ENCODE measurements around the gene RYK. TPM values are rescaled to one million over a fixed set of nuclear protein-coding genes. Genes with fewer than 3 reads are reported as not detected.

Gene RYK
- polyA plus RNA-seq, 2 of the 4 experiments (the other 2 are of a cell fraction) = 28.4 to 41.9 TPM

DNA sequence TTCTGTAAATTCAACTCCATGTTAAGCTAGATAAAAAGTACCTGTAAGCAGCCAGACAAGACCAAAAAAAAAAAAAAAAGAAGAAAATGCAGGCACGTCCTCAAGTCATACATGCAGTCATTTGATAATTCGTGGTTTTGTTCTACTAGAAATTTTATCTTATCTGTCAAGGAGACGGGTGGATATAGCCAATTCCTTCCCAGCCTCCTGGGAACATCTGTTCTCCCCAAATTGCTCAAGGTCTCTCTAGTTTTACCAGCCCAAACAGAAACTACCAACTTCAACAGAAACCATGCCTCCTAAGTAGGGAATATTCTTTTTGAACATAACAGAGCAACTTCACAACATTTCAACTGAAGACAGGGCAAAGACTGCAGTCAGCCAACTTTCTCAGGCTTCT is 19.5 kb downstream of the RYK start:
- H3K4me3 ChIP-seq = no peak overlapping the region
- 82% methylated on average over 3 of the region's 3 CpGs for WGBS (ENCODE audit: missing lambda C conversion rate)
- DNase-seq (ENCODE audit: low read depth in 1 of 2, low spot score in 1 of 2) (no peak), ATAC-seq (no peak), FAIRE-seq (no peak)
- no peak overlapping the region for H3K27ac ChIP-seq
- H3K4me1 ChIP-seq = peaks cover 9% of the 10 kb centered on the region; the same call in 2 of the 3 replicates
- ChIA-PET POLR2A (no interaction called here), CTCF (interaction anchor here (0.6 to 1.7 kb wide), 3 partner anchors 19 to 254 kb away, joined by 3 to 9 read pairs (median 3); no protein-coding TSS in a partner anchor)
- TF ChIP-seq GATA3 (IDR thresholded peaks at IDR 0.05; ENCODE audit: borderline replicate concordance) (no peak), ZC3H11A (IDR thresholded peaks at IDR 0.05) (no peak), TP53 (CRISPR knock-in tag; IDR thresholded peaks at IDR 0.05) (no peak), NFE2L2 (conservative IDR thresholded peaks at IDR 0.05; ENCODE audit: low read length) (no peak), ELK1 (IDR thresholded peaks at IDR 0.05; ENCODE audit: low read depth, low read length) (no peak), EP300 (IDR thresholded peaks at IDR 0.05) (no peak), CBX8 (IDR thresholded peaks at IDR 0.05) (no peak), RARB (CRISPR knock-in tag; IDR thresholded peaks at IDR 0.05) (no peak)
- TF ChIP-seq, protein P1, sequence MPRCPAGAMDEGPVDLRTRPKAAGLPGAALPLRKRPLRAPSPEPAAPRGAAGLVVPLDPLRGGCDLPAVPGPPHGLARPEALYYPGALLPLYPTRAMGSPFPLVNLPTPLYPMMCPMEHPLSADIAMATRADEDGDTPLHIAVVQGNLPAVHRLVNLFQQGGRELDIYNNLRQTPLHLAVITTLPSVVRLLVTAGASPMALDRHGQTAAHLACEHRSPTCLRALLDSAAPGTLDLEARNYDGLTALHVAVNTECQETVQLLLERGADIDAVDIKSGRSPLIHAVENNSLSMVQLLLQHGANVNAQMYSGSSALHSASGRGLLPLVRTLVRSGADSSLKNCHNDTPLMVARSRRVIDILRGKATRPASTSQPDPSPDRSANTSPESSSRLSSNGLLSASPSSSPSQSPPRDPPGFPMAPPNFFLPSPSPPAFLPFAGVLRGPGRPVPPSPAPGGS (IDR thresholded peaks at IDR 0.05) = no peak
- H3K4me2 ChIP-seq = no peak overlapping the region
- H3K9me3 ChIP-seq = 0 out of 3 replicates have a peak, but pooled peaks cover 2% of the 10 kb centered on the region

GRCh38 chr3:134229038-134229437 is 21.6 kb downstream of the RYK start:
- Histone ChIP-seq H3K4me3 (no peak overlapping the region), H3K9me3 (0 out of 3 replicates have a peak, but pooled peaks cover 2% of the 10 kb centered on the region), H3K4me2 (no peak overlapping the region), H3K4me1 (peaks cover 9% of the 10 kb centered on the region; the same call in 2 of the 3 replicates), H3K27ac (no peak overlapping the region)
- POLR2A ChIA-PET = no interaction called here
- TF ChIP-seq, protein P2, sequence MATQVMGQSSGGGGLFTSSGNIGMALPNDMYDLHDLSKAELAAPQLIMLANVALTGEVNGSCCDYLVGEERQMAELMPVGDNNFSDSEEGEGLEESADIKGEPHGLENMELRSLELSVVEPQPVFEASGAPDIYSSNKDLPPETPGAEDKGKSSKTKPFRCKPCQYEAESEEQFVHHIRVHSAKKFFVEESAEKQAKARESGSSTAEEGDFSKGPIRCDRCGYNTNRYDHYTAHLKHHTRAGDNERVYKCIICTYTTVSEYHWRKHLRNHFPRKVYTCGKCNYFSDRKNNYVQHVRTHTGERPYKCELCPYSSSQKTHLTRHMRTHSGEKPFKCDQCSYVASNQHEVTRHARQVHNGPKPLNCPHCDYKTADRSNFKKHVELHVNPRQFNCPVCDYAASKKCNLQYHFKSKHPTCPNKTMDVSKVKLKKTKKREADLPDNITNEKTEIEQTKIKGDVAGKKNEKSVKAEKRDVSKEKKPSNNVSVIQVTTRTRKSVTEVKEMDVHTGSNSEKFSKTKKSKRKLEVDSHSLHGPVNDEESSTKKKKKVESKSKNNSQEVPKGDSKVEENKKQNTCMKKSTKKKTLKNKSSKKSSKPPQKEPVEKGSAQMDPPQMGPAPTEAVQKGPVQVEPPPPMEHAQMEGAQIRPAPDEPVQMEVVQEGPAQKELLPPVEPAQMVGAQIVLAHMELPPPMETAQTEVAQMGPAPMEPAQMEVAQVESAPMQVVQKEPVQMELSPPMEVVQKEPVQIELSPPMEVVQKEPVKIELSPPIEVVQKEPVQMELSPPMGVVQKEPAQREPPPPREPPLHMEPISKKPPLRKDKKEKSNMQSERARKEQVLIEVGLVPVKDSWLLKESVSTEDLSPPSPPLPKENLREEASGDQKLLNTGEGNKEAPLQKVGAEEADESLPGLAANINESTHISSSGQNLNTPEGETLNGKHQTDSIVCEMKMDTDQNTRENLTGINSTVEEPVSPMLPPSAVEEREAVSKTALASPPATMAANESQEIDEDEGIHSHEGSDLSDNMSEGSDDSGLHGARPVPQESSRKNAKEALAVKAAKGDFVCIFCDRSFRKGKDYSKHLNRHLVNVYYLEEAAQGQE (IDR thresholded peaks at IDR 0.05) = no peak
- TF ChIP-seq JUNB (IDR thresholded peaks at IDR 0.05) (no peak), BHLHE40 (IDR thresholded peaks at IDR 0.05; ENCODE audit: low read depth, low read length) (no peak), HOXA7 (CRISPR knock-in tag; IDR thresholded peaks at IDR 0.05) (no peak), HMGXB4 (CRISPR knock-in tag; IDR thresholded peaks at IDR 0.05; ENCODE audit: borderline replicate concordance) (no peak), RFX5 (IDR thresholded peaks at IDR 0.05) (no peak), USF2 (IDR thresholded peaks at IDR 0.05) (no peak), CEBPB (IDR thresholded peaks at IDR 0.05) (no peak), FOSB (CRISPR knock-in tag; IDR thresholded peaks at IDR 0.05) (no peak), MAFK (IDR thresholded peaks at IDR 0.05; ENCODE audit: partially characterized antibody) (no peak), EP300 (IDR thresholded peaks at IDR 0.05) (no peak), TP53 (CRISPR knock-in tag; IDR thresholded peaks at IDR 0.05) (no peak), PHF8 (IDR thresholded peaks at IDR 0.05; ENCODE audit: borderline replicate concordance, low read depth) (no peak), ZC3H11A (IDR thresholded peaks at IDR 0.05) (no peak)
- TF ChIP-seq, protein P3, sequence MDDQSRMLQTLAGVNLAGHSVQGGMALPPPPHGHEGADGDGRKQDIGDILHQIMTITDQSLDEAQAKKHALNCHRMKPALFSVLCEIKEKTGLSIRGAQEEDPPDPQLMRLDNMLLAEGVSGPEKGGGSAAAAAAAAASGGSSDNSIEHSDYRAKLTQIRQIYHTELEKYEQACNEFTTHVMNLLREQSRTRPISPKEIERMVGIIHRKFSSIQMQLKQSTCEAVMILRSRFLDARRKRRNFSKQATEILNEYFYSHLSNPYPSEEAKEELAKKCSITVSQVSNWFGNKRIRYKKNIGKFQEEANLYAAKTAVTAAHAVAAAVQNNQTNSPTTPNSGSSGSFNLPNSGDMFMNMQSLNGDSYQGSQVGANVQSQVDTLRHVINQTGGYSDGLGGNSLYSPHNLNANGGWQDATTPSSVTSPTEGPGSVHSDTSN (IDR thresholded peaks at IDR 0.05) = no peak
- no peak for DNase-seq (ENCODE audit: low read depth in 1 of 2, low spot score in 1 of 2)
- no peak for FAIRE-seq
- 92% methylated on average over 8 of the region's 8 CpGs for WGBS (ENCODE audit: missing lambda C conversion rate)
- CTCF ChIA-PET = interaction anchor here (0.7 kb wide), 1 partner anchor 16 kb away, joined by 3 read pairs; no protein-coding TSS in a partner anchor
- no peak for ATAC-seq

All from A549 (cell line).